GM12878 (cell line): ENCODE data around the gene GPR18. TPM values are rescaled to one million over a fixed set of nuclear protein-coding genes. Genes with fewer than 3 reads are reported as not detected.

Experiments
- ATF7 ChIP-seq: fragments of 450-650 bp; IDR thresholded peaks from 2 replicates; pipeline ENCODE4 v1.6.1; 2016; ENCODE audit warnings: low read depth, mild to moderate bottlenecking
- CBX3 ChIP-seq: fragments of 200-600 bp; sonication (generic); IDR thresholded peaks from 2 replicates; pipeline ENCODE4 v1.6.1; 2016; ENCODE audit warnings: low read depth, borderline replicate concordance
- CHD2 ChIP-seq: IDR thresholded peaks from 2 replicates; pipeline ENCODE4 v1.6.1; 2011; ENCODE audit warnings: low read depth, low read length, improper control_type of control experiment, borderline replicate concordance
- CHD4 ChIP-seq: fragments of 200-600 bp; sonication (generic); IDR thresholded peaks from 2 replicates; pipeline ENCODE4 v1.6.1; 2016; ENCODE audit warnings: mild to moderate bottlenecking
- EED ChIP-seq: sonication (generic); IDR thresholded peaks from 2 replicates; pipeline ENCODE4 v1.6.1; 2016; ENCODE audit warnings: antibody characterized with exemption, low read depth
- HCFC1 ChIP-seq: fragments of 150-350 bp; IDR thresholded peaks from 2 replicates; pipeline ENCODE4 v1.6.1; 2014; ENCODE audit warnings: low read length
- KLF5 ChIP-seq: fragments of 450-650 bp; IDR thresholded peaks from 2 replicates; pipeline ENCODE4 v1.6.1; 2014; ENCODE audit warnings: mild to moderate bottlenecking; ENCODE audit not compliant: partially characterized antibody
- NFYA ChIP-seq: IDR thresholded peaks from 2 replicates; pipeline ENCODE4 v1.6.1; 2011; ENCODE audit warnings: low read depth, mild to moderate bottlenecking, low read length, improper control_type of control experiment, borderline replicate concordance
- NR2F1 ChIP-seq: fragments of 450-650 bp; conservative IDR thresholded peaks from 2 replicates; pipeline ENCODE4 v1.6.1; 2017; ENCODE audit warnings: mild to moderate bottlenecking
- RFX5 ChIP-seq: IDR thresholded peaks from 2 replicates; pipeline ENCODE4 v1.6.1; 2011; ENCODE audit warnings: low read depth, low read length, improper control_type of control experiment
- RUNX3 ChIP-seq: IDR thresholded peaks from 2 replicates; pipeline ENCODE4 v1.6.1; 2012; ENCODE audit warnings: low read length, inconsistent platforms
- SMAD5 ChIP-seq: IDR thresholded peaks from 2 replicates; pipeline ENCODE4 v1.6.1; 2016; ENCODE audit warnings: antibody characterized with exemption, low read depth
- SPI1 ChIP-seq: IDR thresholded peaks from 2 replicates; pipeline ENCODE4 v1.6.1; 2011; ENCODE audit warnings: low read depth, mild to moderate bottlenecking, low read length, moderate library complexity, borderline replicate concordance; ENCODE audit not compliant: insufficient read depth
- TCF7 ChIP-seq: IDR thresholded peaks from 2 replicates; pipeline ENCODE4 v1.6.1; 2014; ENCODE audit warnings: antibody characterized with exemption, borderline replicate concordance
- polyA plus RNA-seq, 11 experiments: library from polyadenylated mRNA; depleted of rRNA in 4 of 11; unstranded in 6 of 11; stranded (reverse) in 5 of 11; fragments of >200 nt; fragmentation: Nextera tagmentation in 4 of 11; fragmentation: Illumina TruSeq in 1 of 11; extraction: Ambion mirVana in 4 of 11; extraction: Trizol in 1 of 11; gene quantifications; 1 replicate in 1 of 11; 2 replicates in 10 of 11; pipeline versions ENCODE4 v1.2.1 to v1.2.3, GENCODE V29; 2011 to 2016; ENCODE audit warnings: inconsistent platforms in 2 of 11, missing spikeins in 2 of 11, low read depth in 1 of 11
- total RNA-seq, 4 experiments: library from RNA; depleted of rRNA in 3 of 4; stranded (reverse); fragments of >200 nt in 3 of 4; fragmentation: Illumina TruSeq in 1 of 4; extraction: Trizol in 1 of 4; gene quantifications; 2 replicates each; pipeline versions ENCODE4 v1.2.1 to v1.2.3, GENCODE V29; 2013 to 2021
- TF ChIP-seq, protein P1 (sequence below): fragments of 450-650 bp; IDR thresholded peaks from 2 replicates; pipeline ENCODE4 v1.6.1; 2014; ENCODE audit warnings: mild to moderate bottlenecking
- TF ChIP-seq, protein P2 (sequence below): IDR thresholded peaks from 2 replicates; pipeline ENCODE4 v1.6.1; 2011; ENCODE audit warnings: low read depth, mild to moderate bottlenecking, low read length, moderate library complexity, borderline replicate concordance; ENCODE audit errors: extremely low read depth
- TF ChIP-seq, protein P3 (sequence below): IDR thresholded peaks from 2 replicates; pipeline ENCODE4 v1.6.1; 2012; ENCODE audit warnings: improper control_type of control experiment, low read depth, low read length; ENCODE audit not compliant: insufficient replicate concordance
- TF ChIP-seq, protein P4 (sequence below): fragments of 450-650 bp; IDR thresholded peaks from 2 replicates; pipeline ENCODE4 v1.6.1; 2017; ENCODE audit warnings: mild to moderate bottlenecking, low read depth, inconsistent platforms; ENCODE audit not compliant: poor library complexity, severe bottlenecking
- TF ChIP-seq, protein P5 (sequence below): fragments of 450-650 bp; formaldehyde crosslinking; IDR thresholded peaks from 2 replicates; pipeline ENCODE4 v1.4.0; 2020; ENCODE audit warnings: mild to moderate bottlenecking, moderate library complexity

The GPR18 gene
- total and polyA plus RNA-seq, 10 of the 15 experiments (the other 5 are each of a cell fraction or from before 2014, with no cell fraction given), result 3.3 to 12.9 (median 5.2) TPM

DNA sequence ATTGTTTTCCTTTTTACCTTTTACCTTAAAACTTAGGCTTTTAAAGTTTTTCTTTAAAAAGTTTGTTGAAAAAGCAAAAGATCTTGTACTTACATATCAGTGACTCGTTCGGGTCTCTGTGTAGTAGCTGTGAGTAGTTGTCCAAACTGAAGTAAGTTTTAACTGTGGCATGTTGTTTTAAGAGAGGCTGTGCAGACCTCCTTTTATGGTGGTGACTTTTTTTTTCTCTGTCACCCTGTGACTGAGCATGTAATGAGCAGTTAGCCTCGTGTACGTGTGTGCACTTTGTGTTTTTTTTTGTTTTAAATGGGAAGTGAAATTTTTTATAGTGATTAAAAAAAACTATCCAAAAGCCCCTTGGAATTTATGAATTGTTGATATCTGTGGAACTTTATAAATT, 49.1 kb upstream of the GPR18 start, which contains the start of gene GPR183 (continued):
- no peak; the same call in 1 of the 2 replicates for TF ChIP-seq EED
- no peak for TF ChIP-seq TCF7
- TF ChIP-seq NFYA, result no peak
- TF ChIP-seq CBX3, result no peak
- TF ChIP-seq RFX5, result no peak
- TF ChIP-seq, protein P1, sequence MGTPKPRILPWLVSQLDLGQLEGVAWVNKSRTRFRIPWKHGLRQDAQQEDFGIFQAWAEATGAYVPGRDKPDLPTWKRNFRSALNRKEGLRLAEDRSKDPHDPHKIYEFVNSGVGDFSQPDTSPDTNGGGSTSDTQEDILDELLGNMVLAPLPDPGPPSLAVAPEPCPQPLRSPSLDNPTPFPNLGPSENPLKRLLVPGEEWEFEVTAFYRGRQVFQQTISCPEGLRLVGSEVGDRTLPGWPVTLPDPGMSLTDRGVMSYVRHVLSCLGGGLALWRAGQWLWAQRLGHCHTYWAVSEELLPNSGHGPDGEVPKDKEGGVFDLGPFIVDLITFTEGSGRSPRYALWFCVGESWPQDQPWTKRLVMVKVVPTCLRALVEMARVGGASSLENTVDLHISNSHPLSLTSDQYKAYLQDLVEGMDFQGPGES, result no peak
- peak; percentile 95 for TF ChIP-seq SMAD5
- TF ChIP-seq HCFC1, result no peak
- peak; percentile 53; the same call in 1 of the 2 replicates for TF ChIP-seq SPI1
- TF ChIP-seq, protein P2, sequence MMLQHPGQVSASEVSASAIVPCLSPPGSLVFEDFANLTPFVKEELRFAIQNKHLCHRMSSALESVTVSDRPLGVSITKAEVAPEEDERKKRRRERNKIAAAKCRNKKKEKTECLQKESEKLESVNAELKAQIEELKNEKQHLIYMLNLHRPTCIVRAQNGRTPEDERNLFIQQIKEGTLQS, result no peak
- TF ChIP-seq, protein P3, sequence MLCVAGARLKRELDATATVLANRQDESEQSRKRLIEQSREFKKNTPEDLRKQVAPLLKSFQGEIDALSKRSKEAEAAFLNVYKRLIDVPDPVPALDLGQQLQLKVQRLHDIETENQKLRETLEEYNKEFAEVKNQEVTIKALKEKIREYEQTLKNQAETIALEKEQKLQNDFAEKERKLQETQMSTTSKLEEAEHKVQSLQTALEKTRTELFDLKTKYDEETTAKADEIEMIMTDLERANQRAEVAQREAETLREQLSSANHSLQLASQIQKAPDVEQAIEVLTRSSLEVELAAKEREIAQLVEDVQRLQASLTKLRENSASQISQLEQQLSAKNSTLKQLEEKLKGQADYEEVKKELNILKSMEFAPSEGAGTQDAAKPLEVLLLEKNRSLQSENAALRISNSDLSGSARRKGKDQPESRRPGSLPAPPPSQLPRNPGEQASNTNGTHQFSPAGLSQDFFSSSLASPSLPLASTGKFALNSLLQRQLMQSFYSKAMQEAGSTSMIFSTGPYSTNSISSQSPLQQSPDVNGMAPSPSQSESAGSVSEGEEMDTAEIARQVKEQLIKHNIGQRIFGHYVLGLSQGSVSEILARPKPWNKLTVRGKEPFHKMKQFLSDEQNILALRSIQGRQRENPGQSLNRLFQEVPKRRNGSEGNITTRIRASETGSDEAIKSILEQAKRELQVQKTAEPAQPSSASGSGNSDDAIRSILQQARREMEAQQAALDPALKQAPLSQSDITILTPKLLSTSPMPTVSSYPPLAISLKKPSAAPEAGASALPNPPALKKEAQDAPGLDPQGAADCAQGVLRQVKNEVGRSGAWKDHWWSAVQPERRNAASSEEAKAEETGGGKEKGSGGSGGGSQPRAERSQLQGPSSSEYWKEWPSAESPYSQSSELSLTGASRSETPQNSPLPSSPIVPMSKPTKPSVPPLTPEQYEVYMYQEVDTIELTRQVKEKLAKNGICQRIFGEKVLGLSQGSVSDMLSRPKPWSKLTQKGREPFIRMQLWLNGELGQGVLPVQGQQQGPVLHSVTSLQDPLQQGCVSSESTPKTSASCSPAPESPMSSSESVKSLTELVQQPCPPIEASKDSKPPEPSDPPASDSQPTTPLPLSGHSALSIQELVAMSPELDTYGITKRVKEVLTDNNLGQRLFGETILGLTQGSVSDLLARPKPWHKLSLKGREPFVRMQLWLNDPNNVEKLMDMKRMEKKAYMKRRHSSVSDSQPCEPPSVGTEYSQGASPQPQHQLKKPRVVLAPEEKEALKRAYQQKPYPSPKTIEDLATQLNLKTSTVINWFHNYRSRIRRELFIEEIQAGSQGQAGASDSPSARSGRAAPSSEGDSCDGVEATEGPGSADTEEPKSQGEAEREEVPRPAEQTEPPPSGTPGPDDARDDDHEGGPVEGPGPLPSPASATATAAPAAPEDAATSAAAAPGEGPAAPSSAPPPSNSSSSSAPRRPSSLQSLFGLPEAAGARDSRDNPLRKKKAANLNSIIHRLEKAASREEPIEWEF, result peak; percentile 18
- 0 out of 2 replicates have a peak, but pooled peaks have one; percentile 3 for TF ChIP-seq NR2F1
- TF ChIP-seq, protein P4, sequence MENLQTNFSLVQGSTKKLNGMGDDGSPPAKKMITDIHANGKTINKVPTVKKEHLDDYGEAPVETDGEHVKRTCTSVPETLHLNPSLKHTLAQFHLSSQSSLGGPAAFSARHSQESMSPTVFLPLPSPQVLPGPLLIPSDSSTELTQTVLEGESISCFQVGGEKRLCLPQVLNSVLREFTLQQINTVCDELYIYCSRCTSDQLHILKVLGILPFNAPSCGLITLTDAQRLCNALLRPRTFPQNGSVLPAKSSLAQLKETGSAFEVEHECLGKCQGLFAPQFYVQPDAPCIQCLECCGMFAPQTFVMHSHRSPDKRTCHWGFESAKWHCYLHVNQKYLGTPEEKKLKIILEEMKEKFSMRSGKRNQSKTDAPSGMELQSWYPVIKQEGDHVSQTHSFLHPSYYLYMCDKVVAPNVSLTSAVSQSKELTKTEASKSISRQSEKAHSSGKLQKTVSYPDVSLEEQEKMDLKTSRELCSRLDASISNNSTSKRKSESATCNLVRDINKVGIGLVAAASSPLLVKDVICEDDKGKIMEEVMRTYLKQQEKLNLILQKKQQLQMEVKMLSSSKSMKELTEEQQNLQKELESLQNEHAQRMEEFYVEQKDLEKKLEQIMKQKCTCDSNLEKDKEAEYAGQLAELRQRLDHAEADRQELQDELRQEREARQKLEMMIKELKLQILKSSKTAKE, result no peak
- TF ChIP-seq, protein P5, sequence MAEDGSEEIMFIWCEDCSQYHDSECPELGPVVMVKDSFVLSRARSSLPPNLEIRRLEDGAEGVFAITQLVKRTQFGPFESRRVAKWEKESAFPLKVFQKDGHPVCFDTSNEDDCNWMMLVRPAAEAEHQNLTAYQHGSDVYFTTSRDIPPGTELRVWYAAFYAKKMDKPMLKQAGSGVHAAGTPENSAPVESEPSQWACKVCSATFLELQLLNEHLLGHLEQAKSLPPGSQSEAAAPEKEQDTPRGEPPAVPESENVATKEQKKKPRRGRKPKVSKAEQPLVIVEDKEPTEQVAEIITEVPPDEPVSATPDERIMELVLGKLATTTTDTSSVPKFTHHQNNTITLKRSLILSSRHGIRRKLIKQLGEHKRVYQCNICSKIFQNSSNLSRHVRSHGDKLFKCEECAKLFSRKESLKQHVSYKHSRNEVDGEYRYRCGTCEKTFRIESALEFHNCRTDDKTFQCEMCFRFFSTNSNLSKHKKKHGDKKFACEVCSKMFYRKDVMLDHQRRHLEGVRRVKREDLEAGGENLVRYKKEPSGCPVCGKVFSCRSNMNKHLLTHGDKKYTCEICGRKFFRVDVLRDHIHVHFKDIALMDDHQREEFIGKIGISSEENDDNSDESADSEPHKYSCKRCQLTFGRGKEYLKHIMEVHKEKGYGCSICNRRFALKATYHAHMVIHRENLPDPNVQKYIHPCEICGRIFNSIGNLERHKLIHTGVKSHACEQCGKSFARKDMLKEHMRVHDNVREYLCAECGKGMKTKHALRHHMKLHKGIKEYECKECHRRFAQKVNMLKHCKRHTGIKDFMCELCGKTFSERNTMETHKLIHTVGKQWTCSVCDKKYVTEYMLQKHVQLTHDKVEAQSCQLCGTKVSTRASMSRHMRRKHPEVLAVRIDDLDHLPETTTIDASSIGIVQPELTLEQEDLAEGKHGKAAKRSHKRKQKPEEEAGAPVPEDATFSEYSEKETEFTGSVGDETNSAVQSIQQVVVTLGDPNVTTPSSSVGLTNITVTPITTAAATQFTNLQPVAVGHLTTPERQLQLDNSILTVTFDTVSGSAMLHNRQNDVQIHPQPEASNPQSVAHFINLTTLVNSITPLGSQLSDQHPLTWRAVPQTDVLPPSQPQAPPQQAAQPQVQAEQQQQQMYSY (CRISPR knock-in tag), result no peak
- TF ChIP-seq CHD4, result no peak
- peak; percentile 78 for TF ChIP-seq ATF7
- peak; percentile 50 for TF ChIP-seq RUNX3
- 0 out of 2 replicates have a peak, but pooled peaks have one; percentile 12 for TF ChIP-seq CHD2
- no peak for TF ChIP-seq KLF5
